Caco-2 (cell line): ENCODE data around the gene TAGAP. TPM values are rescaled to one million over a fixed set of nuclear protein-coding genes. Genes with fewer than 3 reads are reported as not detected.

Source experiments
- BruUV-seq: library from RNA; stranded (reverse); fragments of 400-500 nt; replicated peaks from 2 replicates; lab custom pipeline; 2021; lab: Mats Ljungman, UMichigan
- CTCF ChIA-PET: fragments of 300-600 bp; sonication (Branson Sonifier 250); formaldehyde crosslinking; loops from one replicate; lab custom pipeline; 2022; ENCODE audit warnings: antibody characterized with exemption; lab: Charles Lee
- POLR2A ChIA-PET: fragments of 300-600 bp; sonication (Branson Sonifier 250); formaldehyde crosslinking; loops from one replicate; lab custom pipeline; 2022; ENCODE audit warnings: antibody characterized with exemption; lab: Charles Lee
- DNase-seq, 2 experiments: peaks; one replicate each; pipeline versions ENCODE4 v3.0.0 to v3.0.0-alpha.2; 2020 to 2022
- H3K27me3 ChIP-seq: replicated peaks from 2 replicates; pipeline ENCODE4 v1.6.0; 2011; ENCODE audit warnings: low read length; ENCODE audit not compliant: control insufficient read depth, insufficient read depth
- H3K36me3 ChIP-seq: 2 replicates; pipeline ENCODE4 v1.5.1; 2011; ENCODE audit warnings: low read length; ENCODE audit not compliant: control insufficient read depth, insufficient read depth
- H3K4me1 ChIP-seq: fragments of 250-450 bp; sonication (Bioruptor Pico); 2 replicates; pipeline ENCODE4 v1.5.1; 2020; ENCODE audit warnings: mild to moderate bottlenecking
- H3K4me3 ChIP-seq: 2 replicates; pipeline ENCODE4 v1.5.1; 2011; ENCODE audit warnings: low read depth, mild to moderate bottlenecking, control low read depth, low read length
- H3K9me3 ChIP-seq: fragments of 250-450 bp; sonication (Bioruptor Pico); 2 replicates; pipeline ENCODE4 v1.5.1; 2020; ENCODE audit warnings: mild to moderate bottlenecking, moderate library complexity
- H3K27ac Mint-ChIP-seq: one replicate; pipeline ENCODE4 v1.8.0; 2022; ENCODE audit warnings: mixed read lengths; ENCODE audit not compliant: unreplicated experiment
- H3K27me3 Mint-ChIP-seq: one replicate; pipeline ENCODE4 v1.8.0; 2022; ENCODE audit warnings: mixed read lengths; ENCODE audit not compliant: insufficient read depth, unreplicated experiment
- H3K36me3 Mint-ChIP-seq: one replicate; pipeline ENCODE4 v1.8.0; 2022; ENCODE audit warnings: mild to moderate bottlenecking, mixed read lengths; ENCODE audit not compliant: insufficient read depth, unreplicated experiment
- H3K4me1 Mint-ChIP-seq: one replicate; pipeline ENCODE4 v1.8.0; 2022; ENCODE audit warnings: low read depth, mixed read lengths; ENCODE audit not compliant: unreplicated experiment
- H3K4me3 Mint-ChIP-seq: one replicate; pipeline ENCODE4 v1.8.0; 2022; ENCODE audit warnings: mild to moderate bottlenecking, moderate library complexity, mixed read lengths; ENCODE audit not compliant: unreplicated experiment
- H3K9me3 Mint-ChIP-seq: one replicate; pipeline ENCODE4 v1.8.0; 2022; ENCODE audit warnings: mixed read lengths; ENCODE audit not compliant: unreplicated experiment
- intact Hi-C: fragments of 100-400 bp; cut with micrococcal nuclease; formaldehyde crosslinking; loops from one replicate; pipeline ENCODE4 v1.10.0; 2022; ENCODE audit not compliant: unreplicated experiment
- total RNA-seq: library from RNA; stranded (reverse); gene quantifications from 2 replicates; pipeline ENCODE4 v1.2.3, GENCODE V29; 2022
- TF ChIP-seq, protein P1 (sequence below), 2 experiments: fragments of 200-600 bp in 1 of 2; IDR thresholded peaks; 1 replicate in 1 of 2; 2 replicates in 1 of 2; pipeline versions ENCODE4 v1.5.1 to v1.8.0; 2011 to 2022; ENCODE audit warnings: antibody characterized with exemption in 1 of 2, control low read depth in 1 of 2, inconsistent platforms in 1 of 2, low read depth in 1 of 2, low read length in 1 of 2, mild to moderate bottlenecking in 1 of 2, moderate library complexity in 1 of 2; ENCODE audit not compliant: insufficient read depth in 1 of 2, severe bottlenecking in 1 of 2, unreplicated experiment in 1 of 2

Gene TAGAP
- total RNA-seq, 1 experiment from 2014 or later = not detected

DNA sequence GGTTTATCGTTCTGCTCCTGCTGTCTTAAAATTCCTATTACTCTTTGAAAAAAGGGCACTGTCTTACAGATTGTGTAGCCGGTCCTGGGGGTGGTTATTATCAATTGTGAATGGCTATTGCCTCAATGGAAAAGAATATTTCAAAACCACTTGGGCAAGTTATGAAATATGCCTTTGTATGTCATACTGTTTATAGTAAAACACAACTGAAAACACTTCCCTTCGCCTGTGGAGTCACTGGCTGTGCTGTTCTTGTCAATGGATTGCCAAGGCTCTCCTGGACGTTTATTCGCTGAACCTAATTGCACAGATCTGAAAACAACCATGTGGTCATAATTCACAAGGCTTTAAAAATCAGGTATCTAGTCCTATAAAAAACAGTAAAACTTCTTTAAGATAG, 47.8 kb upstream of the TAGAP start:
- no peak overlapping the region for H3K27ac Mint-ChIP-seq
- intact Hi-C loops = no loop called here
- ChIA-PET CTCF (no interaction called here), POLR2A (no interaction called here)
- no peaks in the 10 kb centered on the region for H3K36me3 ChIP-seq
- H3K27me3 Mint-ChIP-seq = peaks cover 7% of the 10 kb centered on the region
- TF ChIP-seq, protein P1, sequence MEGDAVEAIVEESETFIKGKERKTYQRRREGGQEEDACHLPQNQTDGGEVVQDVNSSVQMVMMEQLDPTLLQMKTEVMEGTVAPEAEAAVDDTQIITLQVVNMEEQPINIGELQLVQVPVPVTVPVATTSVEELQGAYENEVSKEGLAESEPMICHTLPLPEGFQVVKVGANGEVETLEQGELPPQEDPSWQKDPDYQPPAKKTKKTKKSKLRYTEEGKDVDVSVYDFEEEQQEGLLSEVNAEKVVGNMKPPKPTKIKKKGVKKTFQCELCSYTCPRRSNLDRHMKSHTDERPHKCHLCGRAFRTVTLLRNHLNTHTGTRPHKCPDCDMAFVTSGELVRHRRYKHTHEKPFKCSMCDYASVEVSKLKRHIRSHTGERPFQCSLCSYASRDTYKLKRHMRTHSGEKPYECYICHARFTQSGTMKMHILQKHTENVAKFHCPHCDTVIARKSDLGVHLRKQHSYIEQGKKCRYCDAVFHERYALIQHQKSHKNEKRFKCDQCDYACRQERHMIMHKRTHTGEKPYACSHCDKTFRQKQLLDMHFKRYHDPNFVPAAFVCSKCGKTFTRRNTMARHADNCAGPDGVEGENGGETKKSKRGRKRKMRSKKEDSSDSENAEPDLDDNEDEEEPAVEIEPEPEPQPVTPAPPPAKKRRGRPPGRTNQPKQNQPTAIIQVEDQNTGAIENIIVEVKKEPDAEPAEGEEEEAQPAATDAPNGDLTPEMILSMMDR (IDR thresholded peaks at IDR 0.05; ENCODE audit: insufficient read depth in 1 of 2, low read depth in 1 of 2, low read length in 1 of 2, severe bottlenecking in 1 of 2, unreplicated experiment in 1 of 2) = no peak
- no peak overlapping the region for H3K4me3 Mint-ChIP-seq
- no peaks in the 10 kb centered on the region for H3K4me1 Mint-ChIP-seq
- H3K4me1 ChIP-seq = no peaks in the 10 kb centered on the region
- no peak for DNase-seq
- no peaks in the 10 kb centered on the region for H3K9me3 ChIP-seq
- BruUV-seq = no TSS peak
- H3K36me3 Mint-ChIP-seq = no peaks in the 10 kb centered on the region
- no peak overlapping the region for H3K4me3 ChIP-seq
- H3K27me3 ChIP-seq = no peaks in the 10 kb centered on the region; the same call in 1 of the 2 replicates
- no peaks in the 10 kb centered on the region for H3K9me3 Mint-ChIP-seq

GRCh38 chr6:159090530-159091480, 46.0 kb upstream of the TAGAP start:
- no peaks in the 10 kb centered on the region; the same call in 1 of the 2 replicates for H3K27me3 ChIP-seq
- no peaks in the 10 kb centered on the region for H3K36me3 ChIP-seq
- TF ChIP-seq, protein P1 (IDR thresholded peaks at IDR 0.05; ENCODE audit: insufficient read depth in 1 of 2, low read depth in 1 of 2, low read length in 1 of 2, severe bottlenecking in 1 of 2, unreplicated experiment in 1 of 2) = no peak
- peaks cover 10% of the 10 kb centered on the region for H3K27me3 Mint-ChIP-seq
- no peak overlapping the region for H3K4me3 Mint-ChIP-seq
- H3K4me1 Mint-ChIP-seq = no peaks in the 10 kb centered on the region
- no TSS peak for BruUV-seq
- no peak for DNase-seq
- intact Hi-C loops = no loop called here
- ChIA-PET POLR2A (no interaction called here), CTCF (no interaction called here)
- H3K4me3 ChIP-seq = no peak overlapping the region
- H3K36me3 Mint-ChIP-seq = no peaks in the 10 kb centered on the region
- H3K9me3 ChIP-seq = no peaks in the 10 kb centered on the region
- H3K27ac Mint-ChIP-seq = no peak overlapping the region
- H3K4me1 ChIP-seq = no peaks in the 10 kb centered on the region
- H3K9me3 Mint-ChIP-seq = no peaks in the 10 kb centered on the region

- H3K9me3 ChIP-seq = no peaks in the 10 kb centered on the region
- H3K4me3 ChIP-seq = no peak overlapping the region
- Mint-ChIP-seq H3K4me3 (no peak overlapping the region), H3K36me3 (no peaks in the 10 kb centered on the region), H3K27ac (no peak overlapping the region), H3K27me3 (peaks cover 10% of the 10 kb centered on the region), H3K9me3 (no peaks in the 10 kb centered on the region), H3K4me1 (peaks cover 6% of the 10 kb centered on the region)
- no peaks in the 10 kb centered on the region for H3K36me3 ChIP-seq
- intact Hi-C loops = no loop called here
- ChIA-PET POLR2A (no interaction called here), CTCF (no interaction called here)
- no peak for DNase-seq
- H3K27me3 ChIP-seq = no peaks in the 10 kb centered on the region; the same call in 1 of the 2 replicates
- H3K4me1 ChIP-seq = no peaks in the 10 kb centered on the region
- TF ChIP-seq, protein P1 (IDR thresholded peaks at IDR 0.05; ENCODE audit: insufficient read depth in 1 of 2, low read depth in 1 of 2, low read length in 1 of 2, severe bottlenecking in 1 of 2, unreplicated experiment in 1 of 2) = no peak
- no TSS peak for BruUV-seq
These were observed 45.1 kb upstream of the TAGAP start for GRCh38 chr6:159089909-159090308.
